ENCODE measurements around the gene TMEM185A. TPM values are rescaled to one million over a fixed set of nuclear protein-coding genes. Genes with fewer than 3 reads are reported as not detected.
"Not testable (repeated sequence)": the region's sequence is repeated elsewhere in the genome, so short reads cannot be mapped to it uniquely, and the experiment has no call there.

TMEM185A gene
- total RNA-seq (1 to 10 TPM; 7.3 to 7.5 TPM), polyA plus RNA-seq (1 to 10 TPM; 7.9 to 9.8 TPM)

- Histone ChIP-seq H3K4me1 (ENCODE audit: control insufficient read depth in 4 of 4, insufficient read depth in 4 of 4, low read length in 3 of 4) (peaks cover 0 to 20% (median 7%) of the 10 kb centered on the region in 4 donors), H3K27ac (ENCODE audit: low read depth in 1 of 2, low read length in 2 of 2) (peak within 1 kb of the TSS; percentile 35 to 56), H3K9me3 (ENCODE audit: control insufficient read depth in 4 of 4, low read length in 3 of 4) (no peaks in the 10 kb centered on the region), H3K9ac (ENCODE audit: low read depth in 1 of 2, low read length in 2 of 2) (peak within 1 kb of the TSS; percentile 7 to 64), H3K27me3 (ENCODE audit: control insufficient read depth in 4 of 4, insufficient read depth in 4 of 4, low read length in 3 of 4) (no peaks in the 10 kb centered on the region), H3K36me3 (ENCODE audit: control insufficient read depth in 4 of 4, insufficient read depth in 3 of 4, low read depth in 1 of 4, low read length in 3 of 4) (no peaks in the 10 kb centered on the region), H3K4me3 (ENCODE audit: low read depth in 1 of 3, low read length in 3 of 3) (peak within 1 kb of the TSS; percentile 69 to 87 (median 71))
- TF ChIP-seq FOXA2 (IDR thresholded peaks at IDR 0.05) (no peak), ATF3 (IDR thresholded peaks at IDR 0.05) (no peak), REST (IDR thresholded peaks at IDR 0.05) (no peak)
- DNase-seq (ENCODE audit: low spot score) = peak; percentile 69
- WGBS = under 1% methylated on average over 100 of the region's 102 CpGs
Observed at GRCh38 chrX:149631234-149632165, at the start of gene TMEM185A. TSS of gene TMEM185A (minus strand) at chrX:149631792. CDS start at chrX:149631580, 212 bp downstream.

GRCh38 chrX:149681182-149681581 lies 49.6 kb upstream of the TMEM185A start:
- no peaks in the 10 kb centered on the region for H3K27me3 ChIP-seq (ENCODE audit: control insufficient read depth in 4 of 4, insufficient read depth in 4 of 4, low read length in 3 of 4)
- DNase-seq (ENCODE audit: low spot score) = no peak
- no peak overlapping the region for H3K27ac ChIP-seq (ENCODE audit: low read depth in 1 of 2, low read length in 2 of 2)
- no peaks in the 10 kb centered on the region for H3K36me3 ChIP-seq (ENCODE audit: control insufficient read depth in 4 of 4, insufficient read depth in 3 of 4, low read depth in 1 of 4, low read length in 3 of 4)
- WGBS = 96% methylated on average over 2 of the region's 2 CpGs
- H3K4me1 ChIP-seq (ENCODE audit: control insufficient read depth in 4 of 4, insufficient read depth in 4 of 4, low read length in 3 of 4) = no peaks in the 10 kb centered on the region
- TF ChIP-seq ZBTB33 (IDR thresholded peaks at IDR 0.05) (no peak), TAF1 (conservative IDR thresholded peaks at IDR 0.05) (no peak), RXRA (IDR thresholded peaks at IDR 0.05) (no peak), MAX (IDR thresholded peaks at IDR 0.05) (no peak), FOXA1 (IDR thresholded peaks at IDR 0.05) (no peak), HNF4G (IDR thresholded peaks at IDR 0.05) (no peak)
- no peaks in the 10 kb centered on the region for H3K9me3 ChIP-seq (ENCODE audit: control insufficient read depth in 4 of 4, low read length in 3 of 4)
- no peak overlapping the region for H3K9ac ChIP-seq (ENCODE audit: low read depth in 1 of 2, low read length in 2 of 2)
- no peak overlapping the region for H3K4me3 ChIP-seq (ENCODE audit: low read depth in 1 of 3, low read length in 3 of 3)

- H3K9me3 ChIP-seq (ENCODE audit: control insufficient read depth in 4 of 4, low read length in 3 of 4); H3K9ac ChIP-seq (ENCODE audit: low read depth in 1 of 2, low read length in 2 of 2); H3K27ac ChIP-seq (ENCODE audit: low read depth in 1 of 2, low read length in 2 of 2); H3K4me1 ChIP-seq (ENCODE audit: control insufficient read depth in 4 of 4, insufficient read depth in 4 of 4, low read length in 3 of 4); DNase-seq (ENCODE audit: low spot score); H3K4me3 ChIP-seq (ENCODE audit: low read depth in 1 of 3, low read length in 3 of 3); H3K36me3 ChIP-seq (ENCODE audit: control insufficient read depth in 4 of 4, insufficient read depth in 3 of 4, low read depth in 1 of 4, low read length in 3 of 4); H3K27me3 ChIP-seq (ENCODE audit: control insufficient read depth in 4 of 4, insufficient read depth in 4 of 4, low read length in 3 of 4): not testable (repeated sequence)
- no CpG with 5 or more reads among the region's 4 CpGs for WGBS
Observed at GRCh38 chrX:149679164-149679678, 47.6 kb upstream of the TMEM185A start.

GRCh38 chrX:149675554-149675953 lies 44.0 kb upstream of the TMEM185A start:
- not testable (repeated sequence) for DNase-seq (ENCODE audit: low spot score); H3K9ac ChIP-seq (ENCODE audit: low read depth in 1 of 2, low read length in 2 of 2); H3K27ac ChIP-seq (ENCODE audit: low read depth in 1 of 2, low read length in 2 of 2); H3K4me3 ChIP-seq (ENCODE audit: low read depth in 1 of 3, low read length in 3 of 3); H3K9me3 ChIP-seq (ENCODE audit: control insufficient read depth in 4 of 4, low read length in 3 of 4); H3K4me1 ChIP-seq (ENCODE audit: control insufficient read depth in 4 of 4, insufficient read depth in 4 of 4, low read length in 3 of 4); H3K36me3 ChIP-seq (ENCODE audit: control insufficient read depth in 4 of 4, insufficient read depth in 3 of 4, low read depth in 1 of 4, low read length in 3 of 4); H3K27me3 ChIP-seq (ENCODE audit: control insufficient read depth in 4 of 4, insufficient read depth in 4 of 4, low read length in 3 of 4)
- no CpG with 5 or more reads among the region's 8 CpGs for WGBS

GRCh38 chrX:149675088-149675487 lies 43.5 kb upstream of the TMEM185A start:
- DNase-seq (ENCODE audit: low spot score); H3K27me3 ChIP-seq (ENCODE audit: control insufficient read depth in 4 of 4, insufficient read depth in 4 of 4, low read length in 3 of 4); H3K36me3 ChIP-seq (ENCODE audit: control insufficient read depth in 4 of 4, insufficient read depth in 3 of 4, low read depth in 1 of 4, low read length in 3 of 4); H3K4me1 ChIP-seq (ENCODE audit: control insufficient read depth in 4 of 4, insufficient read depth in 4 of 4, low read length in 3 of 4); H3K27ac ChIP-seq (ENCODE audit: low read depth in 1 of 2, low read length in 2 of 2); H3K9ac ChIP-seq (ENCODE audit: low read depth in 1 of 2, low read length in 2 of 2); H3K9me3 ChIP-seq (ENCODE audit: control insufficient read depth in 4 of 4, low read length in 3 of 4); H3K4me3 ChIP-seq (ENCODE audit: low read depth in 1 of 3, low read length in 3 of 3): not testable (repeated sequence)
- WGBS = no CpG with 5 or more reads among the region's 3 CpGs

Data from liver (tissue), 9 donors.